Spleen (tissue), 11 donors: ENCODE results near the gene PEX14. TPM values are rescaled to one million over a fixed set of nuclear protein-coding genes. Genes with fewer than 3 reads are reported as not detected.

Source experiments
- DNase-seq: peaks from one replicate; pipeline ENCODE4 v3.0.0-alpha.2; 2020
- H3K27ac ChIP-seq, 8 donors: fragments of 200-600 bp; sonication (generic) in 7 of 8; 1 replicate in 4 of 8; 2 replicates in 4 of 8; pipeline versions ENCODE4 v1.5.0 to v1.8.0; 2016 to 2021; ENCODE audit warnings: inconsistent platforms in 4 of 8, mild to moderate bottlenecking in 4 of 8, moderate library complexity in 1 of 8
- H3K27me3 ChIP-seq, 7 donors: fragments of 200-600 bp; sonication (generic) in 6 of 7; replicated peaks in 1 of 7; 1 replicate in 4 of 7; 2 replicates in 3 of 7; pipeline versions ENCODE4 v1.5.0 to v1.8.0; 2016 to 2021; ENCODE audit warnings: inconsistent platforms in 3 of 7, mild to moderate bottlenecking in 1 of 7
- H3K36me3 ChIP-seq, 6 donors: fragments of 200-600 bp; sonication (generic) in 5 of 6; 1 replicate in 4 of 6; 2 replicates in 2 of 6; pipeline versions ENCODE4 v1.5.0 to v1.8.0; 2016 to 2021; ENCODE audit warnings: inconsistent platforms in 2 of 6
- H3K4me1 ChIP-seq, 6 donors: fragments of 200-600 bp; sonication (generic) in 5 of 6; 1 replicate in 3 of 6; 2 replicates in 3 of 6; pipeline versions ENCODE4 v1.5.0 to v1.8.0; 2016 to 2021; ENCODE audit warnings: inconsistent platforms in 3 of 6
- H3K4me3 ChIP-seq, 8 donors: fragments of 200-600 bp; sonication (generic) in 7 of 8; 1 replicate in 4 of 8; 2 replicates in 4 of 8; pipeline versions ENCODE4 v1.5.0 to v1.8.0; 2016 to 2021; ENCODE audit warnings: inconsistent platforms in 4 of 8, mild to moderate bottlenecking in 4 of 8, moderate library complexity in 2 of 8
- H3K9me3 ChIP-seq, 8 donors: fragments of 200-600 bp; sonication (generic) in 7 of 8; 1 replicate in 4 of 8; 2 replicates in 4 of 8; pipeline versions ENCODE4 v1.5.0 to v1.8.0; 2016 to 2021; ENCODE audit warnings: inconsistent platforms in 4 of 8
- CTCF ChIP-seq, 11 experiments: fragments of 200-600 bp in 7 of 11; fragments of 450-650 bp in 4 of 11; sonication (generic) in 4 of 11; IDR thresholded peaks in 8 of 11; conservative IDR thresholded peaks in 3 of 11; 1 replicate in 7 of 11; 2 replicates in 4 of 11; pipeline versions ENCODE4 v1.4.0 to v1.8.0; 2016 to 2021; ENCODE audit warnings: antibody characterized with exemption in 11 of 11, inconsistent platforms in 4 of 11, mild to moderate bottlenecking in 1 of 11
- POLR2A ChIP-seq, 3 donors: fragments of 450-650 bp; IDR thresholded peaks; one replicate each; pipeline ENCODE4 v1.5.1; 2017; ENCODE audit warnings: antibody characterized with exemption in 3 of 3, mild to moderate bottlenecking in 1 of 3
- POLR2AphosphoS5 ChIP-seq, 3 donors: sonication (generic); formaldehyde crosslinking; IDR thresholded peaks; one replicate each; pipeline ENCODE4 v1.5.1; 2017; ENCODE audit warnings: antibody characterized with exemption in 3 of 3
- WGBS, 5 donors: extraction: QIAGEN DNeasy Blood & Tissue Kit in 3 of 5; methylation state at CpG; one replicate each; pipeline versions ENCODE4 v1.1.5 to v1.1.7; 2013 to 2018; 5-methylcytosine and 5-hydroxymethylcytosine counted together
- intact Hi-C: fragments of 100-400 bp; cut with DNase I; formaldehyde crosslinking; loops from one replicate; pipeline ENCODE4 v1.15.0; 2023; ENCODE audit warnings: low total_unique reads
- polyA plus RNA-seq, 3 donors: library from polyadenylated mRNA; stranded (reverse); fragments of 200-250 nt; gene quantifications; one replicate each; pipeline ENCODE4 v1.2.1, GENCODE V29; 2013
- total RNA-seq, 7 donors: library from RNA; depleted of rRNA in 3 of 7; stranded (reverse); fragments of >200 nt in 3 of 7; fragmentation: NEBNext Ultra II Directional in 4 of 7; extraction: Animal tissue kit (Norgen Biotek cat#: 25700) in 4 of 7; gene quantifications; one replicate each; pipeline versions ENCODE4 v1.1.0 to v1.2.1, GENCODE V29; 2016 to 2021
- donor health status: healthy with polysubstance abuse.
- donor health status: DM: no; HTN: no; CAD: no; lungs with moderate emphysema.
- donor health status: DM: no; HTN: no; CAD: no.
- donor health status: Bipolar disorder and iron deficiency.
- donor health status: healthy.
- donor health status: DM: no; HTN: no; CAD: no.
- donor health status: DM: yes; HTN: yes; CAD: no.

PEX14 gene
- total and polyA plus RNA-seq, 10 donors, result 9.3 to 19.7 (median 12.1) TPM

DNA sequence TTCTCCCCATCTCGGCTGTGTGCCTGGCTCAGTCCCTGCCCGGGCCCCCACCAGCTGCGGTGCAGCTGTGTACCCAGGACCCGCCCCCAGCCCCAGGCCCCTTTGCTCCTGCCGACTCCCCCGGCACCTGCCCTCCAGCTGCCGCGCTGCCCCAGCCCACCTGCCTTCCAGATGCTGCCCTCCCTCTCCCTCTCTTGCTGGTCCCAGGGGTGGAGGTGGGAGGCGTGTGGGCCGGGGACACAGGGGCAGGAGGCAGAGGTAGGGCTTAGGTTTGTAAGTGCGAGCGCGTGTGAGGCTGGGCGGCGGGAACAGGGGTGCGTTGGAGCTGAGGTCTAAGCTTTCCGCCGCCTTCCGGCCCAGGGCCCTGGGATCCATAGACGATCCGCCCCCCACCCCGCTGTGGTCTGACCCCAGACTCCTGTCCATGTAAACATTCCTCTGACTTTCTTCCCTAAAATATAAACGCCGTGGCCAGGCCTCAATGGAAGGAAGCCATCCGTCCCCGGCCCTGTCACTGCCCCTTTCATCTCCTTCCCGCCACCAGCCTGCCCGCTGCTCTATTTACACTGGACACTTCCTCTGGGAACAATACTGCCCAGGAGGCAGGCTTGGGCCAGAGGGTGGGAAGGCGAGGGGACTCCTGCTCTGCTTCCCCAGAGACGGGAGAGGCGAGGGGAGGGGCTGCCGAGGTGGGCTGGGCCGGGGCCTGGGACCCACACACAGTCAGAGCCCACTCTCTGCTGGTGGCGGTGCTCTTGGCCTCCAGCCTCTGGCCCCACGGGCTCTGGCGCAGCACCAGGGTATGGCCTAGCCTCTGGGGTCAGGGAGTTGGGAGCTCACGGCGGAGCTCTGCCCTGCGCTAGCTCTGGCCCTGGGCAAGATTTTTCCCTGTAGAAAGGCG lies 193.4 kb downstream of the PEX14 start:
- 77 to 89% (median 83%) methylated on average over 30 to 40 of the region's 40 CpGs for WGBS, 5 donors
- Histone ChIP-seq H3K27me3 (peaks cover 0 to 3% (median 0%) of the 10 kb centered on the region in 7 donors), H3K4me3 (no peak overlapping the region), H3K27ac (no peak overlapping the region), H3K4me1 (peaks cover 0 to 75% (median 26%) of the 10 kb centered on the region in 6 donors), H3K9me3 (no peaks in the 10 kb centered on the region), H3K36me3 (peaks cover 0 to 29% (median 3%) of the 10 kb centered on the region in 6 donors)
- no peak for TF ChIP-seq POLR2AphosphoS5 (IDR thresholded peaks at IDR 0.05)
- no peak for TF ChIP-seq CTCF (IDR thresholded peaks at IDR 0.05 in 8 of 11, conservative IDR thresholded peaks at IDR 0.05 in 3 of 11)
- no peak for TF ChIP-seq POLR2A (IDR thresholded peaks at IDR 0.05)
- DNase-seq, result no peak
- intact Hi-C loops, result no loop called here

GRCh38 chr1:10669570-10669969 lies 194.8 kb downstream of the PEX14 start:
- TF ChIP-seq POLR2A (IDR thresholded peaks at IDR 0.05), result no peak
- TF ChIP-seq POLR2AphosphoS5 (IDR thresholded peaks at IDR 0.05), result no peak
- no peak for TF ChIP-seq CTCF (IDR thresholded peaks at IDR 0.05 in 8 of 11, conservative IDR thresholded peaks at IDR 0.05 in 3 of 11)
- Histone ChIP-seq H3K9me3 (no peaks in the 10 kb centered on the region), H3K4me3 (no peak overlapping the region), H3K27me3 (peaks cover 0 to 3% (median 0%) of the 10 kb centered on the region in 7 donors), H3K4me1 (peaks cover 0 to 61% (median 16%) of the 10 kb centered on the region in 6 donors), H3K27ac (no peak overlapping the region), H3K36me3 (peaks cover 0 to 15% (median 0%) of the 10 kb centered on the region in 6 donors)
- intact Hi-C loops, result no loop called here
- 81 to 86% (median 84%) methylated on average over 6 to 12 of the region's 12 CpGs for WGBS, 5 donors
- no peak for DNase-seq

DNA sequence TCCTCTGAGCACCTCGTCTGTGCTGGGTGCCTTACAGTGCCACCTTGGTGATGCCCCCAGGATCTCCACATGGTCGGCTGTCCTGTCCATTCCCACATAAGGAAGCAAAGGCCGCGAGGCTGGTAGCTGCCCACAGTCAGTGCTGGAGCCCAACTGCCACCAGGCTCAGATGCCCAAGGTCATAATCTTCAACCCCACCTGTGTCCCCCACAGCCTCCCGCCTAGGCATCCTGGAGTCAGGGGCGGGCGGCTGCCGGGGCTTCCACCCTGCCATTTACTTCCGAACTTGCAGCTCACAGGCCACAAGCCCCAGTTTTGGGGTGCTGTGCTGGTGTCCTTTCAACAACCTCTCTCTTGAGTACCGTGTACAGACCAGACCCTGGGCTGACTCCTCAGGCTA lies 195.4 kb downstream of the PEX14 start:
- 88 to 93% (median 89%) methylated on average over 7 to 10 of the region's 10 CpGs for WGBS, 5 donors
- Histone ChIP-seq H3K27me3 (peaks cover 0 to 3% (median 0%) of the 10 kb centered on the region in 7 donors), H3K9me3 (no peaks in the 10 kb centered on the region), H3K36me3 (peaks cover 0 to 8% (median 0%) of the 10 kb centered on the region in 6 donors), H3K27ac (no peak overlapping the region), H3K4me3 (no peak overlapping the region), H3K4me1 (peaks cover 0 to 55% (median 10%) of the 10 kb centered on the region in 6 donors)
- intact Hi-C loops, result no loop called here
- TF ChIP-seq POLR2AphosphoS5 (IDR thresholded peaks at IDR 0.05) (no peak), POLR2A (IDR thresholded peaks at IDR 0.05) (no peak), CTCF (IDR thresholded peaks at IDR 0.05 in 8 of 11, conservative IDR thresholded peaks at IDR 0.05 in 3 of 11) (no peak)
- DNase-seq, result no peak

DNA sequence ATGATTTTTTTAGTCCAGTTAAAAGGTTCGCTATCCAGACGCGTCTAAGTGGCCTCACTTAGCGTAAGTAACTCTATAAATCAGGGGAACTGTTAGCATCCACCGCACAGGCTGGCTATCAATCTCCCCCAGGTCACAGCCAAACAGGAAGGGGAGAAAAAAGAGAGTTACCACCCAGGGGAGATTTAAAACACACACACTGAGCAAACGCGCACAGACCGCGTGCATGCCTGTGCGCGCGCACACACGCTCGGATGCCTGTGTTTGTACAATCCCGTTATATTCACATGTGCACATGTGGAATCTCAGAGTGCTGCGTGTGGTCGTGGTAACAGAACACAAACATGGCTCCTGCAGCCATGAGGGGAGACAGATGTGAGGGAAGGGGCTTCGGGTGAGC lies 196.3 kb downstream of the PEX14 start:
- DNase-seq, result no peak
- Histone ChIP-seq H3K27me3 (peaks cover 0 to 3% (median 0%) of the 10 kb centered on the region in 7 donors), H3K9me3 (no peaks in the 10 kb centered on the region), H3K27ac (no peak overlapping the region), H3K4me1 (peaks cover 0 to 53% (median 5%) of the 10 kb centered on the region in 6 donors), H3K4me3 (no peak overlapping the region), H3K36me3 (peaks cover 0 to 4% (median 0%) of the 10 kb centered on the region in 6 donors)
- 46 to 58% (median 52%) methylated on average over 18 of the region's 18 CpGs for WGBS, 5 donors
- intact Hi-C loops, result no loop called here
- TF ChIP-seq POLR2AphosphoS5 (IDR thresholded peaks at IDR 0.05) (no peak), CTCF (IDR thresholded peaks at IDR 0.05 in 8 of 11, conservative IDR thresholded peaks at IDR 0.05 in 3 of 11) (no peak), POLR2A (IDR thresholded peaks at IDR 0.05) (no peak)
